RWPE1 (cell line): ENCODE measurements around the gene PHYHD1.
"Not testable (repeated sequence)": the region's sequence is repeated elsewhere in the genome, so short reads cannot be mapped to it uniquely, and the experiment has no call there.

Source experiments
- CTCF ChIA-PET: fragments of 350-600 bp; sonication (Branson Sonifier 250); formaldehyde crosslinking; extraction: SDS; loops from one replicate; lab custom pipeline; 2021; lab: Yijun Ruan, JAX
- POLR2A ChIA-PET: fragments of 400-600 bp; formaldehyde crosslinking; extraction: SDS; loops from one replicate; lab custom pipeline; 2020; ENCODE audit warnings: antibody characterized with exemption; ENCODE audit not compliant: low non-redundant PET; lab: Yijun Ruan, JAX
- DNase-seq: peaks from one replicate; pipeline ENCODE4 v3.0.0; 2012; ENCODE audit warnings: low spot score
- H3K27ac ChIP-seq: fragments of 450-650 bp; 2 replicates; pipeline ENCODE4 v1.5.1; 2017
- TF ChIP-seq, protein P1 (sequence below): fragments of 450-650 bp; conservative IDR thresholded peaks from 2 replicates; pipeline ENCODE4 v1.5.1; 2017; ENCODE audit warnings: low read depth, mild to moderate bottlenecking

The PHYHD1 gene

DNA sequence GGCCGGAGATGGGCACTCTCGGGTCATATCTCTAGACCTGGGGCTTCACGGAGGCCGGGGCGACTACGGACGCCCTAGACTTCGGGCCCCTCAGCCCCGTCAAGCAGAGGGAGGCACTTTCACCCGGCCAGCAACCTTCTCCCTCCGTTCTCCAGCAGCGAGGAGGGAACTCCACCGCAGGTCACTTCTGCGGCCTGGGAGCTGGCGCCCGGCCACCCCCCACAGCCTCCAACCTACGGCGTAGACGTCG is 26.4 kb downstream of the PHYHD1 start:
- TF ChIP-seq, protein P1, sequence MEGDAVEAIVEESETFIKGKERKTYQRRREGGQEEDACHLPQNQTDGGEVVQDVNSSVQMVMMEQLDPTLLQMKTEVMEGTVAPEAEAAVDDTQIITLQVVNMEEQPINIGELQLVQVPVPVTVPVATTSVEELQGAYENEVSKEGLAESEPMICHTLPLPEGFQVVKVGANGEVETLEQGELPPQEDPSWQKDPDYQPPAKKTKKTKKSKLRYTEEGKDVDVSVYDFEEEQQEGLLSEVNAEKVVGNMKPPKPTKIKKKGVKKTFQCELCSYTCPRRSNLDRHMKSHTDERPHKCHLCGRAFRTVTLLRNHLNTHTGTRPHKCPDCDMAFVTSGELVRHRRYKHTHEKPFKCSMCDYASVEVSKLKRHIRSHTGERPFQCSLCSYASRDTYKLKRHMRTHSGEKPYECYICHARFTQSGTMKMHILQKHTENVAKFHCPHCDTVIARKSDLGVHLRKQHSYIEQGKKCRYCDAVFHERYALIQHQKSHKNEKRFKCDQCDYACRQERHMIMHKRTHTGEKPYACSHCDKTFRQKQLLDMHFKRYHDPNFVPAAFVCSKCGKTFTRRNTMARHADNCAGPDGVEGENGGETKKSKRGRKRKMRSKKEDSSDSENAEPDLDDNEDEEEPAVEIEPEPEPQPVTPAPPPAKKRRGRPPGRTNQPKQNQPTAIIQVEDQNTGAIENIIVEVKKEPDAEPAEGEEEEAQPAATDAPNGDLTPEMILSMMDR: no peak
- POLR2A ChIA-PET: no interaction called here
- DNase-seq: no peak
- CTCF ChIA-PET: no interaction called here
- peak overlapping the region; percentile 93 for H3K27ac ChIP-seq

DNA sequence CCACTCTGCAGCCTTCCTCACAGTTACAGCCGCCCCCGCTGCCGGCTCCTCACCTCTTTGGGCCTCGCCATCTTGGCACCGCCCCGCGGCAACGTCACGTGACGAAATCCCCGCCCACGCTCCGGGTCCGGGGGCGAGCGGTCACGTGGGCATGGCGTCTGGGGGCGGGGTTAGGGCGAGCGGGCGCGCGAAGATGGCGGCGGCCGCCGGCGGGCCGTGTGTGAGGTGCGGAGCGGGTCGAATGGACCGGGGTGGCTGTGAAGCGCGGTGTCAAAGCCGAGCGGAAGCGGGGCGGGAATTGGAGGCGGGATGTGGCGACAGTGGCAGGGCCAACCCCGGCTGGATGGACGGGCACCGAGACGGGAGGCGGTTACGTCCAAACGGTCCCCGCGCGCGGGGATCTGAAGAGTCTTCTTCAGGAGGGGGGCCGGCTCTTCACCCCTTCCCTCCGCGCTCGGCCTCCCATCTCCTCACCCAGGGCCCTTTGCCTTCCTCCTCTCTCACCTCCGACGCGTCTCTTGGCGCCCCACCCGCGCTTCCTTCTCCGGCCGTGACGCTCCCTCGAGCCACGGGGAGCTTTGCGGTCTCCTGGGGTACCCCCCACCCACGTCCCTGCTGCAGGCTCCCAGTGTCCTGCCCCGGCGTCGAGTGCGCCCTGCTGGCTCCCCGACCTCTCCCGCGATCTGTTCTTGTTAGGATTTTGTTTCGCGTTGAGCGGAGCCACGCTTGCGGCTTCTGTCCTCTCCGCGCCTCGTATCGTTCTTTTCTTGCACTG is 26.9 kb downstream of the PHYHD1 start, which contains the start of the genes DOLK and NUP188:
DOLK (minus strand) TSS at position 77 of the 775 bp plus-strand sequence. CDS start 300 bp downstream, outside the sequence.
NUP188 (plus strand) TSS at position 173 of the 775 bp plus-strand sequence; CDS start at position 194, 21 bp downstream.
- CTCF ChIA-PET: interaction anchor here (1.0 kb wide), 1 partner anchor 46 kb away, joined by 3 read pairs; no protein-coding TSS in a partner anchor

DNA sequence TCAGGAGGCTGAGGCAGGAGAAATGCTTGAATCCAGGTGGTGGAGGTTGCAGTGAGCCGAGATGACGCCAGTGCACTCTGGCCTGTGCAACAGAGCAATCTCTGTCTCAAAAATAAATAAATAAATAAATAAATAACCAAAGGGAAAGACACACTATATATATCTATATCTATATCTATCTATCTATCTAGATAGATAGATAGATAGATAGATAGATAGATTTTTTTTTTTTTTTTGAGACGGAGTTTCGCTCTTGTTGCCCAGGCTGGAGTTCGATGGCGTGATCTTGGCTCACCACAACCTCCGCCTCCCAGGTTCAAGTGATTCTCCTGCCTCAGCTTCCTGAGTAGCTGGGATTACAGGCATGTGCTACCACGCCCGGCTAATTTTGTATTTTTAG is 40.6 kb downstream of the PHYHD1 start:
- CTCF ChIA-PET, DNase-seq, H3K27ac ChIP-seq, POLR2A ChIA-PET: not testable (repeated sequence)

More for the DNA sequence above, 26.9 kb downstream of the PHYHD1 start, which contains the start of the genes DOLK and NUP188:
- POLR2A ChIA-PET: interaction anchor here (0.6 to 1.3 kb wide), 3 partner anchors 11 to 136 kb away, joined by 7 to 8 read pairs (median 7); no protein-coding TSS in a partner anchor
- DNase-seq: peak; percentile 100
- H3K27ac ChIP-seq: peak within 1 kb of the TSS; percentile 93
- TF ChIP-seq, protein P1: no peak

DNA sequence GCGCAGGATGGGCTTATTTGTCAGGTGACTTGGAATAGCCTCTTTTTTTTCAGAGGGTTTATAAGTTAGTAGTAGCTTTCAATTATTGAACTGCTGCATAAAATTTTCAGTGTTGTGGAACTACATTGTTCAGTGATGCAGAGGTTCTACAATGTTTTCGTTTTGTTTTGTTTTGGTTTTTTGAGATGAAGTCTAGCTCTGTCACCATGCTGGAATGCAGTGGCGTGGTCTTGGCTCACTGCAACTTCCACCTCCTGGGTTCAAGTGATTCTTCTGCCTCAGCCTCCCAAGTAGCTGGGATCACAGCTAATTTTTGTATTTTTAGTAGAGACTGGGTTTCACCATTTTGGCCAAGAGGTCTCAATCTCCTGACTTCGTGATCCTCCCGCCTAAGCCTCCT is 48.7 kb downstream of the PHYHD1 start:
- DNase-seq: no peak
- ChIA-PET CTCF (interaction anchor here (0.6 to 0.7 kb wide), 2 partner anchors 162 to 674 kb away, joined by 3 read pairs; no protein-coding TSS in a partner anchor), POLR2A (no interaction called here)
- no peak overlapping the region for H3K27ac ChIP-seq
- TF ChIP-seq, protein P1: no peak

DNA sequence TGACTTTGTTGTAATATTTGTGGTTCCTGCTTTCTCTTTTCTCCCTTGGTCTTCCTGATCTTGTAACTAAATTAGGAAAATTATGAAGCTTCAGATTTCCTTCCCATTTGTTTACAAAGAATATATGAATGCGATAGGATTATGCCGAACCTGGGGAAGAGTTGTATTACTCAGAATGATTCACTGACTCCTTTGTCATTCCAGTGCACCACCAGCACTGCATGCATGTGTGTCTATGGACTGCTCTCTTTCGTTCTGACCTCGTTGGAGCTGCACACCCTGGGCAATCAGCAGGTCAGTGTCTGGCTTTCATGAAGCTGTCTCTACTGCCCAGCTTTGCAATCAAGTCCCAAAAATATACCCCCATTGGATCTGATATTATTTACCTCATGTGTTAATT is 52.2 kb downstream of the PHYHD1 start:
- TF ChIP-seq, protein P1: no peak
- ChIA-PET CTCF (interaction anchor here (0.5 to 1.7 kb wide), 3 partner anchors 21 to 770 kb away, joined by 3 to 7 read pairs (median 5); no protein-coding TSS in a partner anchor), POLR2A (no interaction called here)
- DNase-seq: peak; percentile 85
- H3K27ac ChIP-seq: no peak overlapping the region

DNA sequence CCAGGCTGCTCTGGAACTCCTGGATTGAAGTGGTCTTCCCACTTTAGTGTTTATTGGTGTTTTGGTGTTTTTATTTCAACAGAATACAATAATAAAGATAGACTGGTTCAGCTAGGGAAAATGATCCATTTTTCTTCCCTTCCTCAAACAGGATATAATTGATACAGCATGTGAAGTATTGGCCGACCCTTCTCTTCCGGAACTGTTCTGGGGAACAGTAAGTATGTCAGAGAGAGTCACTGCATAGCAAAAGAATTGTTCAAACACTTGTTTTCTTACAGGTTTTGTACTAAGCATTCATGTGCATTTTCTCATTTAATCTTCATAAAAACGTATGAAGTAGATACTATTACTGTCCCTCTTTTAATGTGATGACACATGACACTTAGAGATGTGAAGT is 58.3 kb downstream of the PHYHD1 start:
- TF ChIP-seq, protein P1: no peak
- no peak overlapping the region for H3K27ac ChIP-seq
- no peak for DNase-seq
- ChIA-PET CTCF (no interaction called here), POLR2A (no interaction called here)

DNA sequence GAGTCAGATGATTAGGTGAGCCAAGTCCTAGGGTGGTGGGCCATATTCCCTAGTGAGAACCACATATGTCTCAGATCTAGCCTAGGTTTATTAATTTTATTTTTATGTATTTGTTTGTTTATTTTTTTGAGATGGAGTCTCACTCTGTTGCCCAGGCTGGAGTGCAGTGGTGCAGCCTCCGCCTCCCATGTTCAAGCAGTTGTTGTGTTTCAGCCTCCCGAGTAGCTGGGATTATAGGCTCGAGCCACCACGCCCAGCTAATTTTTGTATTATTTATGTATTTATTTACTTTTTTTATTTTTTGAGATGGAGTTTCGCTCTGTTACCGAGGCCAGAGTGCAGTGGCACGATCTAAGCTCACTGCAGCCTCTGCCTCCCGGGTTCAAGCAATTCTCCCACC is 62.8 kb downstream of the PHYHD1 start:
- TF ChIP-seq, protein P1: no peak
- POLR2A ChIA-PET: no interaction called here
- CTCF ChIA-PET: interaction anchor here (0.8 kb wide), 1 partner anchor 390 kb away, joined by 3 read pairs; no protein-coding TSS in a partner anchor

More for the DNA sequence above, 62.8 kb downstream of the PHYHD1 start:
- no peak overlapping the region for H3K27ac ChIP-seq
- no peak for DNase-seq
